Trophoblast cell (in vitro differentiated cells and primary cell): ENCODE measurements around the gene ERCC6.
A peak's percentile ranks its signal among the peaks of the same experiment; 100 is the strongest.

Experiments
- DNase-seq, 2 donors: peaks; one replicate each; pipeline ENCODE4 v3.0.0-alpha.2; 2016
- H2AFZ ChIP-seq: 2 replicates; pipeline ENCODE4 v1.6.1; 2013; ENCODE audit warnings: low read length, moderate library complexity, mild to moderate bottlenecking; ENCODE audit not compliant: insufficient read depth, poor library complexity
- H2AK5ac ChIP-seq: 2 replicates; pipeline ENCODE4 v1.6.1; 2013; ENCODE audit warnings: mild to moderate bottlenecking, low read length
- H2BK120ac ChIP-seq: 2 replicates; pipeline ENCODE4 v1.6.1; 2013; ENCODE audit warnings: low read length, mild to moderate bottlenecking, moderate library complexity; ENCODE audit not compliant: insufficient read depth, poor library complexity
- H2BK12ac ChIP-seq: 2 replicates; pipeline ENCODE4 v1.6.1; 2013; ENCODE audit warnings: mild to moderate bottlenecking, low read length, moderate library complexity
- H2BK5ac ChIP-seq: 2 replicates; pipeline ENCODE4 v1.6.1; 2013; ENCODE audit warnings: low read length, low read depth, moderate library complexity, mild to moderate bottlenecking; ENCODE audit not compliant: poor library complexity
- H3K14ac ChIP-seq: 2 replicates; pipeline ENCODE4 v1.6.1; 2013; ENCODE audit warnings: mild to moderate bottlenecking, low read length
- H3K18ac ChIP-seq: 2 replicates; pipeline ENCODE4 v1.6.1; 2013; ENCODE audit warnings: mild to moderate bottlenecking, low read length
- H3K23ac ChIP-seq: 2 replicates; pipeline ENCODE4 v1.6.1; 2013; ENCODE audit warnings: low read length
- H3K27ac ChIP-seq: 2 replicates; pipeline ENCODE4 v1.5.1; 2013; ENCODE audit warnings: low read depth, mild to moderate bottlenecking, inconsistent platforms, low read length, moderate library complexity
- H3K27me3 ChIP-seq: 2 replicates; pipeline ENCODE4 v1.6.1; 2013; ENCODE audit warnings: inconsistent platforms, mild to moderate bottlenecking, low read length, moderate library complexity; ENCODE audit not compliant: insufficient read depth
- H3K36me3 ChIP-seq, 2 experiments: 1 replicate in 1 of 2; 2 replicates in 1 of 2; pipeline ENCODE4 v1.6.1; 2013; ENCODE audit warnings: low read length in 2 of 2, mild to moderate bottlenecking in 2 of 2, moderate library complexity in 1 of 2; ENCODE audit not compliant: insufficient read depth in 2 of 2, control insufficient read depth in 1 of 2
- H3K4ac ChIP-seq: 2 replicates; pipeline ENCODE4 v1.6.1; 2013; ENCODE audit warnings: low read depth, mild to moderate bottlenecking, low read length, moderate library complexity
- H3K4me1 ChIP-seq, 2 experiments: 1 replicate in 1 of 2; 2 replicates in 1 of 2; pipeline ENCODE4 v1.6.1; 2013; ENCODE audit warnings: low read length in 2 of 2, mild to moderate bottlenecking in 2 of 2, moderate library complexity in 1 of 2; ENCODE audit not compliant: insufficient read depth in 2 of 2, control insufficient read depth in 1 of 2
- H3K4me2 ChIP-seq: 2 replicates; pipeline ENCODE4 v1.6.1; 2013; ENCODE audit warnings: inconsistent platforms, mild to moderate bottlenecking, low read length, moderate library complexity
- H3K4me3 ChIP-seq: 2 replicates; pipeline ENCODE4 v1.5.1; 2013; ENCODE audit warnings: mild to moderate bottlenecking, low read depth, low read length, inconsistent platforms
- H3K79me1 ChIP-seq: one replicate; pipeline ENCODE4 v1.6.1; 2013; ENCODE audit warnings: low read length
- H3K79me2 ChIP-seq: 2 replicates; pipeline ENCODE4 v1.6.1; 2013; ENCODE audit warnings: low read length, mild to moderate bottlenecking; ENCODE audit not compliant: control insufficient read depth, insufficient read depth, poor library complexity
- H3K9ac ChIP-seq: 2 replicates; pipeline ENCODE4 v1.6.1; 2013; ENCODE audit warnings: mild to moderate bottlenecking, low read length
- H3K9me3 ChIP-seq: 2 replicates; pipeline ENCODE4 v1.6.1; 2013; ENCODE audit warnings: low read depth, mild to moderate bottlenecking, control low read depth, inconsistent platforms, low read length; ENCODE audit not compliant: insufficient read depth
- H4K12ac ChIP-seq: 2 replicates; pipeline ENCODE4 v1.6.1; 2013; ENCODE audit warnings: low read depth, mild to moderate bottlenecking, low read length, moderate library complexity
- H4K8ac ChIP-seq: 2 replicates; pipeline ENCODE4 v1.6.1; 2013; ENCODE audit warnings: low read depth, mild to moderate bottlenecking, low read length, moderate library complexity
- H4K91ac ChIP-seq: one replicate; pipeline ENCODE4 v1.6.1; 2013; ENCODE audit warnings: low read depth, mild to moderate bottlenecking, low read length, moderate library complexity
- WGBS: extraction: QIAGEN DNeasy Blood & Tissue Kit; methylation state at CpG from one replicate; pipeline ENCODE4 v1.1.7; 2013; ENCODE audit warnings: missing lambda C conversion rate; ENCODE audit not compliant: insufficient read length, insufficient coverage; ENCODE audit errors: extremely low coverage; 5-methylcytosine and 5-hydroxymethylcytosine counted together

Gene ERCC6

DNA sequence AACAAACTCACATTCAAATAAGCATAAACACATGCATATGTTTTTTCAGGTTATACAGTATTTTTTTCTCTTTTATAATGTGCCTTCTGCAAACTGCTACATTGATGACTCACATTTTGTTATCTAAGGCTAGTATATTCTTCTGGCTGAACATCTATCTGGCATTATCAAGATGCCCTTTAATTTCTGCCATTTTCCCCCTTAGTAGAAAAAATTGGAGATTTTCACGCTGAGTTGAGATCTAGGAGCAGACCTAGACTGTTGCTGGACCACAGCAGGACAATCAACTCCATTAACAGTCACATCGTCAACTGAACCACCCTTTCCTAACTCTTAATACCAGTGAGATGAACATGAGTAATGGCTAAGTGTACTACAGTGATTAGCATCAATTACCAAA is 41.6 kb downstream of the ERCC6 start:
- Histone ChIP-seq H2AFZ (no peak overlapping the region), H3K4ac (no peak overlapping the region), H2AK5ac (no peak overlapping the region), H3K4me1 (peaks cover 0 to 1% of the 10 kb centered on the region in 2 experiments), H3K27me3 (no peaks in the 10 kb centered on the region), H4K91ac (no peak overlapping the region), H3K9me3 (peaks cover 1% of the 10 kb centered on the region), H3K23ac (no peak overlapping the region), H3K27ac (no peak overlapping the region), H3K18ac (no peak overlapping the region), H2BK12ac (no peak overlapping the region), H3K4me3 (no peak overlapping the region), H3K36me3 (peaks cover 0 to 2% of the 10 kb centered on the region in 2 experiments), H2BK5ac (no peak overlapping the region), H3K79me2 (no peaks in the 10 kb centered on the region), H3K79me1 (no peaks in the 10 kb centered on the region), H4K12ac (no peak overlapping the region), H3K4me2 (no peak overlapping the region), H2BK120ac (no peak overlapping the region), H3K9ac (no peak overlapping the region), H3K14ac (no peak overlapping the region), H4K8ac (no peak overlapping the region)
- DNase-seq, result no peak
- no CpG with 5 or more reads among the region's 2 CpGs for WGBS

DNA sequence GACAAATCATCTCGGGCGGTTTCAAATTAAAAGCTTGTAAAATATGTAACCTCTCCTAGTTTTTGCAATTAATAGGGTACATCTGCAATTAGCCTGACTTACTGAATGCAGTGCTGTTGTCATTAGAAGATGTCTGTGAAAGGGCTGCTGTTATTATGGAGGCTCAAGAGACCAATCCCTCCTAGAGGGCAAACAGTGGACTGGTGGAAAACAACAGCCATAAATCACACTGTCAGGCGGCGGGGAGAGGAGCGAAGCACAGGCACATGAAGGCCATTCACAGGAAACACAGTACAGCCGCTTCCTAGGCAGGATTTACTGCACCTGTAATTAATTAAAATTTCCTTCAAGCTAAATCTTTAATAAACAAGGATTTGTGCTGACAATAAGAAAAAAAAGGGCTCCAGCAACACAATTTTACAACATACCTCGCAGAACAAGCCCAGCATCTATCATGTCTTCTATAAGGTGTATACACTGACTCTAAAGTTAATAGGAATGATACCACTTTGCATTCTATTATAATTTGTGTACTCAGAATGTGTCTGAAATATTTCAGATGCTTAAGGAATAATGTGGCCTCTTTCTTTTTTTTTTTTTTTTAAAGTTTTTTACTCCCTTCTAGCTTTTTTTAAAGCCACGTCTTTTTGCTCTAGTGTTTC is 50.7 kb downstream of the ERCC6 start:
- Histone ChIP-seq H3K9ac (no peak overlapping the region), H3K4me1 (no peaks in the 10 kb centered on the region), H4K12ac (no peak overlapping the region), H4K91ac (no peak overlapping the region), H3K4ac (no peak overlapping the region), H3K4me3 (no peak overlapping the region), H3K79me1 (no peaks in the 10 kb centered on the region), H3K36me3 (no peaks in the 10 kb centered on the region), H4K8ac (no peak overlapping the region), H3K18ac (no peak overlapping the region), H3K14ac (no peak overlapping the region), H3K23ac (no peak overlapping the region), H3K4me2 (no peak overlapping the region), H2BK5ac (no peak overlapping the region), H3K79me2 (no peaks in the 10 kb centered on the region), H2AFZ (no peak overlapping the region), H2BK12ac (no peak overlapping the region), H3K9me3 (no peaks in the 10 kb centered on the region), H3K27ac (no peak overlapping the region), H2BK120ac (no peak overlapping the region), H2AK5ac (no peak overlapping the region), H3K27me3 (no peaks in the 10 kb centered on the region)
- DNase-seq, result peak in 1 of 2 donors; percentile 30
- no CpG with 5 or more reads among the region's 8 CpGs for WGBS

DNA sequence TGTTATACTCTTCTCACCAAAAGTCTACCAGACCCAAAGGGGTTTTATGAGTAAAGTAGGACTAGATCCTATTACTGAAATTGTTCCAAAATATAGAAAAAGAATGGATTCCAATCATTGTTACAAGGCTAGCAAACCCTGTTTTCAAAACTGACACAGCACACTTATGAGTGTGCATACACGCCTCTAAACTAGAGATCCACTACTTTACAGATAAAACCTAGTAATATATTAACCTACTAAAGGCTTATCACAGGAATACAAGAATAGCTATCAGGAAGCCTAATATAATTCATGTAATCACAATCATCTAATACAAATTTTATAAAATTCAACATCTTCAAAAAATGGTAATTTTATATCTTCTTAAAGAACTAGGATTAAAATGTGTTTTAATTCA is 52.2 kb downstream of the ERCC6 start:
- no peak overlapping the region for H3K9ac ChIP-seq
- no peak for DNase-seq
- H2BK5ac ChIP-seq, result no peak overlapping the region
- no peak overlapping the region for H3K4ac ChIP-seq
- no peak overlapping the region for H3K14ac ChIP-seq
- no peaks in the 10 kb centered on the region for H3K9me3 ChIP-seq
- H3K79me1 ChIP-seq, result no peaks in the 10 kb centered on the region
- no peak overlapping the region for H3K4me3 ChIP-seq
- H3K18ac ChIP-seq, result no peak overlapping the region
- no peak overlapping the region for H3K4me2 ChIP-seq
- H4K91ac ChIP-seq, result no peak overlapping the region
- peaks cover 0 to 2% of the 10 kb centered on the region in 2 experiments for H3K36me3 ChIP-seq
- no peaks in the 10 kb centered on the region for H3K4me1 ChIP-seq
- no CpG with 5 or more reads among the region's 1 CpG for WGBS
- no peaks in the 10 kb centered on the region for H3K79me2 ChIP-seq
- H2AFZ ChIP-seq, result no peak overlapping the region
- no peak overlapping the region for H4K12ac ChIP-seq
- no peak overlapping the region for H3K27ac ChIP-seq
- no peak overlapping the region for H3K23ac ChIP-seq
- H2AK5ac ChIP-seq, result no peak overlapping the region
- H3K27me3 ChIP-seq, result no peaks in the 10 kb centered on the region
- no peak overlapping the region for H2BK12ac ChIP-seq
- no peak overlapping the region for H2BK120ac ChIP-seq
- H4K8ac ChIP-seq, result no peak overlapping the region

DNA sequence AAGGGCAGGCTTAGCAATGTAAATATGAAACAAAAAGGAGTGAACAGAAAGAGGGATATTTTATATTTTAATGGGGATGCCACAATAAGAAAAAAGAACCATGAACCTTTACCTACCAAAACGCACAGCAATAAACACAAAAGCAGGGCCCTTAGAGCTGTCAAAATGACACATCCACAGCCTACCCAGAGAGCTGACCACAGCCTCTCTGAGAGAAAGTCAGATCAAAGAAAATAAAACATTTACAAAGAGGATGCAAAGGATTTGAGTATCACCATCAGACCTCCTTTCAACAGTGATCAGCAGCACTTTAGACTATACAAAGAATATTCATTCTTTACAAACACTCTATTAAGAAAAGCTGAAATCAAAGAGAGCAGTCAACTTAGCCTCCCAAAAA is 52.9 kb downstream of the ERCC6 start:
- H3K4me1 ChIP-seq, result no peaks in the 10 kb centered on the region
- no peak overlapping the region for H4K12ac ChIP-seq
- H3K18ac ChIP-seq, result no peak overlapping the region
- WGBS, result no CpG with 5 or more reads among the region's 1 CpG
- H2AFZ ChIP-seq, result no peak overlapping the region
- no peak for DNase-seq
- no peak overlapping the region for H3K27ac ChIP-seq
- no peak overlapping the region for H2BK120ac ChIP-seq
- peaks cover 0 to 2% of the 10 kb centered on the region in 2 experiments for H3K36me3 ChIP-seq
- no peak overlapping the region for H4K91ac ChIP-seq
- H3K27me3 ChIP-seq, result no peaks in the 10 kb centered on the region
- H3K4me2 ChIP-seq, result no peak overlapping the region
- no peak overlapping the region for H3K23ac ChIP-seq
- no peaks in the 10 kb centered on the region for H3K79me1 ChIP-seq
- no peak overlapping the region for H3K4ac ChIP-seq
- H3K4me3 ChIP-seq, result no peak overlapping the region
- H3K14ac ChIP-seq, result no peak overlapping the region
- no peak overlapping the region for H4K8ac ChIP-seq
- H2BK5ac ChIP-seq, result no peak overlapping the region
- H2BK12ac ChIP-seq, result no peak overlapping the region
- H3K9ac ChIP-seq, result no peak overlapping the region
- no peak overlapping the region for H2AK5ac ChIP-seq
- H3K9me3 ChIP-seq, result no peaks in the 10 kb centered on the region
- H3K79me2 ChIP-seq, result no peaks in the 10 kb centered on the region
